Measurements from ENCODE around the gene SNX25.

Gene SNX25

DNA sequence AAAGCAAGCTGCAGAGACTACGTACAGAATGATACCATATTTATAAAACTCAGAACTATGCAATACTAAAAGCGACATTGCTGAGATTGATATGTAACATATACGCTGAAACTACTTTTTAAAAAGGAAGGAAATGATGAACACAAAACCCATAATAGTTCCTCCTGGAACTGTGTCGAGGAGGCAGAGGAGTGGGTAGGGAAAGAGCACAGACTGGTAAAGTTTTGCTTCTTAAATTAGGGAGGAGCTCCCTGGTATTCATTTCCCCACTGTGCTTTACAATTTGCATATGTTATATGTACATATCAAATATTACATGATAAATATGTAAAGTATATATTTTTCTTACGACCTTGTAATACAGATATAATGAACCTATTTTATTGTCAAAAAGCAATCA, 202.5 kb downstream of the SNX25 start:
- no peak for DNase-seq (ENCODE audit: low read depth in 2 of 2)

DNA sequence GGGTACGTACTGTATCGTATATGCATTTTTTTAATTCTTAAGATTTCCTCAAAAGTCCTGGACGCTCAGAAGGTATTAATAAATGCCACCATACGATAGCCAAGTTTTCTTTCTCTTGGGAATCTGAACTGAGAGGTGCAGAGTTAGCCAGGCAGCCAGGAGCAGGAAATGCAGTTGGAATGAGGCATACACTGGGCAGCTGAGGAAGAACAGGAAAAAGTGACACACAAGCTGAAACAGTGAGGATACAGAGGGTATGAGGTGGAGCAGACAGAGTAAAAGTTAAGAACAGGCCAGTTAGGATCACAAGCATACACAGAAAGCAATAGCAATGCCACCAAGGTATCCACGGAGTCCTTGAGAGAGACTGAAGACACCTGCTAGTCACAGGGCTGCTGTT, 203.0 kb downstream of the SNX25 start:
- DNase-seq (ENCODE audit: low read depth in 2 of 2), result no peak
